Measurements from ENCODE around the gene PSMD9.

The PSMD9 gene

GRCh38 chr12:121949648-121950397 lies 61.2 kb downstream of the PSMD9 start:
- no peak overlapping the region for H3K27ac ChIP-seq (ENCODE audit: low read length)
- no peaks in the 10 kb centered on the region for H3K9me3 ChIP-seq (replicated peaks; ENCODE audit: insufficient read depth, low read length)
- no peaks in the 10 kb centered on the region for H4K20me1 ChIP-seq (ENCODE audit: insufficient read depth, low read length)
- no peaks in the 10 kb centered on the region for H3F3A ChIP-seq (ENCODE audit: insufficient read depth, low read length)
- no peak overlapping the region for H3K4me2 ChIP-seq (ENCODE audit: low read depth, low read length)
- no peaks in the 10 kb centered on the region for H3K4me1 ChIP-seq (ENCODE audit: low read length)
- no peaks in the 10 kb centered on the region for H3K36me3 ChIP-seq (replicated peaks; ENCODE audit: insufficient read depth, low read length)
- no peak overlapping the region for H2AFZ ChIP-seq (ENCODE audit: low read length)
- no peaks in the 10 kb centered on the region for H3K79me2 ChIP-seq (ENCODE audit: low read length)
- no peaks in the 10 kb centered on the region for H3K27me3 ChIP-seq (replicated peaks; ENCODE audit: insufficient read depth, low read length)
- H3K9ac ChIP-seq (ENCODE audit: low read length), result no peak overlapping the region
- no peak overlapping the region for H3K4me3 ChIP-seq (ENCODE audit: low read length)
- TF ChIP-seq EZH2phosphoT487 (IDR thresholded peaks at IDR 0.05; ENCODE audit: low read length), result no peak
- TF ChIP-seq EZH2 (optimal IDR thresholded peaks at IDR 0.05; ENCODE audit: low read depth, low read length), result no peak
- DNase-seq, result no peak
- H3K9me2 ChIP-seq (replicated peaks; ENCODE audit: insufficient read depth, low read length), result no peaks in the 10 kb centered on the region

DNA sequence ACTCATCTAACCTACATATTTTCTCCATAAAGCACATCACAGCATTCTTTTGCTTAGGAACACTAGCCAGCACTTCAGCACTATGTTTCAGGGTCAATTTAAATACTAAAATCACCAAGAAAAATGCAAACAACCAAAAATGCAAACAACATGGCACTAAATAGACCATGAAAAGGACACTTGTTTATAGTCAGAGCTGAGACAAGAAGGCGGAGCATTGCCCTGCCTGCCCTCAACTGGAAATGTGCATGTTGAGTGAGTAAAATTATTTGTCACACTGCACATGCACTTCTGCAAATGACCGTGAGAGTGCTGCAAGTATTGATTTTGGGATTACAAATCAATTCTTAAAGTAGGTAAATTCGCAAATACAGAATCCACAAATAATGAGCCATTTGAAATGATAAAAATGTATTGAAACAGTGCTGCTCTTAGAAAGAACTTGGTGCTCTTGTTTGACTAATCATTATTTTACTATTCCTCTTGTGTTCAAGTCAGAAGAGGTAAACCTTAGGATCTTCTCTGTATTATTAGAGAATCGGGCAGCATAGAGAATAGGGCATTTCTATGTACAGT lies 64.6 kb downstream of the PSMD9 start:
- H3K4me1 ChIP-seq (ENCODE audit: low read length), result no peaks in the 10 kb centered on the region
- no peaks in the 10 kb centered on the region for H4K20me1 ChIP-seq (ENCODE audit: insufficient read depth, low read length)
- H3F3A ChIP-seq (ENCODE audit: insufficient read depth, low read length), result no peaks in the 10 kb centered on the region
- no peak overlapping the region for H3K4me2 ChIP-seq (ENCODE audit: low read depth, low read length)
- H3K36me3 ChIP-seq (replicated peaks; ENCODE audit: insufficient read depth, low read length), result no peaks in the 10 kb centered on the region
- H3K27ac ChIP-seq (ENCODE audit: low read length), result no peak overlapping the region
- H3K9me3 ChIP-seq (replicated peaks; ENCODE audit: insufficient read depth, low read length), result no peaks in the 10 kb centered on the region
- H2AFZ ChIP-seq (ENCODE audit: low read length), result no peak overlapping the region
- no peak for DNase-seq
- no peak for TF ChIP-seq EZH2phosphoT487 (IDR thresholded peaks at IDR 0.05; ENCODE audit: low read length)
- no peak for TF ChIP-seq EZH2 (optimal IDR thresholded peaks at IDR 0.05; ENCODE audit: low read depth, low read length)
- no peaks in the 10 kb centered on the region for H3K9me2 ChIP-seq (replicated peaks; ENCODE audit: insufficient read depth, low read length)
- H3K27me3 ChIP-seq (replicated peaks; ENCODE audit: insufficient read depth, low read length), result no peaks in the 10 kb centered on the region
- H3K4me3 ChIP-seq (ENCODE audit: low read length), result no peak overlapping the region
- H3K79me2 ChIP-seq (ENCODE audit: low read length), result no peaks in the 10 kb centered on the region
- H3K9ac ChIP-seq (ENCODE audit: low read length), result no peak overlapping the region

GRCh38 chr12:121953695-121954094 lies 65.1 kb downstream of the PSMD9 start:
- no peak for DNase-seq

More at GRCh38 chr12:121953695-121954094, 65.1 kb downstream of the PSMD9 start:
- Histone ChIP-seq H3F3A (ENCODE audit: insufficient read depth, low read length) (no peaks in the 10 kb centered on the region), H3K9me3 (replicated peaks; ENCODE audit: insufficient read depth, low read length) (no peaks in the 10 kb centered on the region), H3K4me1 (ENCODE audit: low read length) (no peaks in the 10 kb centered on the region), H3K79me2 (ENCODE audit: low read length) (no peaks in the 10 kb centered on the region), H3K27me3 (replicated peaks; ENCODE audit: insufficient read depth, low read length) (no peaks in the 10 kb centered on the region), H3K9ac (ENCODE audit: low read length) (no peak overlapping the region), H3K36me3 (replicated peaks; ENCODE audit: insufficient read depth, low read length) (no peaks in the 10 kb centered on the region), H3K4me2 (ENCODE audit: low read depth, low read length) (no peak overlapping the region), H3K4me3 (ENCODE audit: low read length) (no peak overlapping the region), H3K27ac (ENCODE audit: low read length) (no peak overlapping the region), H3K9me2 (replicated peaks; ENCODE audit: insufficient read depth, low read length) (no peaks in the 10 kb centered on the region), H4K20me1 (ENCODE audit: insufficient read depth, low read length) (no peaks in the 10 kb centered on the region), H2AFZ (ENCODE audit: low read length) (no peak overlapping the region)
- no peak for TF ChIP-seq CTCF (IDR thresholded peaks at IDR 0.05; ENCODE audit: low read length)
- no peak for TF ChIP-seq EZH2phosphoT487 (IDR thresholded peaks at IDR 0.05; ENCODE audit: low read length)
- TF ChIP-seq EZH2 (optimal IDR thresholded peaks at IDR 0.05; ENCODE audit: low read depth, low read length), result no peak
